Esophagus (tissue), 2 donors: ENCODE results near the gene PRMT2. TPM values are rescaled to one million over a fixed set of nuclear protein-coding genes. Genes with fewer than 3 reads are reported as not detected.

Source experiments
- H3K27ac ChIP-seq, 2 donors: one replicate each; pipeline ENCODE4 v1.5.1; 2013; ENCODE audit warnings: low read depth in 2 of 2, mild to moderate bottlenecking in 2 of 2, inconsistent platforms in 1 of 2, low read length in 1 of 2, moderate library complexity in 1 of 2
- H3K27me3 ChIP-seq, 2 donors: one replicate each; pipeline ENCODE4 v1.6.1; 2013; ENCODE audit warnings: low read length in 2 of 2, control low read depth in 1 of 2, mild to moderate bottlenecking in 1 of 2; ENCODE audit not compliant: insufficient read depth in 2 of 2, control insufficient read depth in 1 of 2
- H3K36me3 ChIP-seq, 2 donors: one replicate each; pipeline ENCODE4 v1.6.1; 2013; ENCODE audit warnings: low read length in 1 of 2; ENCODE audit not compliant: control insufficient read depth in 2 of 2, insufficient read depth in 2 of 2
- H3K4me1 ChIP-seq, 2 donors: one replicate each; pipeline ENCODE4 v1.6.1; 2013; ENCODE audit warnings: low read length in 1 of 2; ENCODE audit not compliant: control insufficient read depth in 2 of 2, insufficient read depth in 2 of 2
- H3K4me3 ChIP-seq, 2 donors: one replicate each; pipeline ENCODE4 v1.5.1; 2013; ENCODE audit warnings: low read length in 2 of 2, mild to moderate bottlenecking in 2 of 2, low read depth in 1 of 2, moderate library complexity in 1 of 2
- H3K9me3 ChIP-seq, 2 donors: one replicate each; pipeline ENCODE4 v1.6.1; 2013; ENCODE audit warnings: mild to moderate bottlenecking in 2 of 2, low read depth in 1 of 2, low read length in 1 of 2, moderate library complexity in 1 of 2; ENCODE audit not compliant: control insufficient read depth in 2 of 2, insufficient read depth in 1 of 2
- WGBS, 2 donors: extraction: QIAGEN DNeasy Blood & Tissue Kit; methylation state at CpG; one replicate each; pipeline ENCODE4 v1.1.7; 2013; 5-methylcytosine and 5-hydroxymethylcytosine counted together
- polyA plus RNA-seq, 2 donors: library from polyadenylated mRNA; stranded (reverse); fragments of 200-250 nt; gene quantifications; one replicate each; pipeline ENCODE4 v1.2.3, GENCODE V29; 2013
- donor health status: healthy with polysubstance abuse.
- donor health status: Bipolar disorder and iron deficiency.

PRMT2 gene
- polyA plus RNA-seq, 2 donors: 54.7 to 91.4 TPM

GRCh38 chr21:46637952-46638746 is 2.7 kb downstream of the PRMT2 start:
- Histone ChIP-seq H3K4me3 (no peak overlapping the region), H3K27ac (peak overlapping the region in 1 of 2 donors; percentile 29), H3K4me1 (peaks cover 0 to 2% of the 10 kb centered on the region in 2 donors), H3K27me3 (no peaks in the 10 kb centered on the region), H3K9me3 (no peaks in the 10 kb centered on the region), H3K36me3 (peaks cover 0 to 4% of the 10 kb centered on the region in 2 donors)
- 53 to 56% methylated on average over 3 of the region's 3 CpGs for WGBS, 2 donors

- H3K4me3 ChIP-seq: no peak overlapping the region
- no peak overlapping the region for H3K27ac ChIP-seq
- H3K27me3 ChIP-seq: no peaks in the 10 kb centered on the region
- peaks cover 0 to 2% of the 10 kb centered on the region in 2 donors for H3K4me1 ChIP-seq
- peaks cover 11 to 13% of the 10 kb centered on the region in 2 donors for H3K36me3 ChIP-seq
- 87% methylated on average over 8 of the region's 8 CpGs for WGBS, 2 donors
- H3K9me3 ChIP-seq: no peaks in the 10 kb centered on the region
These were observed 4.3 kb downstream of the PRMT2 start for GRCh38 chr21:46639489-46640386.

- peaks cover 0 to 2% of the 10 kb centered on the region in 2 donors for H3K4me1 ChIP-seq
- 73 to 77% methylated on average over 8 of the region's 8 CpGs for WGBS, 2 donors
- no peak overlapping the region for H3K4me3 ChIP-seq
- no peaks in the 10 kb centered on the region for H3K9me3 ChIP-seq
- H3K27me3 ChIP-seq: no peaks in the 10 kb centered on the region
- H3K27ac ChIP-seq: no peak overlapping the region
- H3K36me3 ChIP-seq: peaks cover 18 to 21% of the 10 kb centered on the region in 2 donors
These were observed 6.2 kb downstream of the PRMT2 start for GRCh38 chr21:46641656-46642055.

- H3K4me1 ChIP-seq: no peaks in the 10 kb centered on the region
- no peaks in the 10 kb centered on the region for H3K27me3 ChIP-seq
- no peaks in the 10 kb centered on the region for H3K9me3 ChIP-seq
- WGBS, 2 donors: 81 to 83% methylated on average over 12 of the region's 12 CpGs
- peaks cover 21 to 25% of the 10 kb centered on the region in 2 donors for H3K36me3 ChIP-seq
- H3K27ac ChIP-seq: no peak overlapping the region
- H3K4me3 ChIP-seq: no peak overlapping the region
These were observed 8.1 kb downstream of the PRMT2 start for GRCh38 chr21:46643379-46644177.

GRCh38 chr21:46645840-46646239 is 10.4 kb downstream of the PRMT2 start:
- H3K27ac ChIP-seq: no peak overlapping the region
- no peak overlapping the region for H3K4me3 ChIP-seq
- no peaks in the 10 kb centered on the region for H3K27me3 ChIP-seq
- H3K9me3 ChIP-seq: no peaks in the 10 kb centered on the region
- WGBS, 2 donors: 97 to 99% methylated on average over 5 of the region's 5 CpGs
- H3K36me3 ChIP-seq: peaks cover 25 to 46% of the 10 kb centered on the region in 2 donors
- H3K4me1 ChIP-seq: peaks cover 0 to 3% of the 10 kb centered on the region in 2 donors

- H3K36me3 ChIP-seq: peaks cover 29 to 50% of the 10 kb centered on the region in 2 donors
- 87 to 92% methylated on average over 9 of the region's 9 CpGs for WGBS, 2 donors
- H3K27ac ChIP-seq: no peak overlapping the region
- peaks cover 0 to 3% of the 10 kb centered on the region in 2 donors for H3K4me1 ChIP-seq
- H3K4me3 ChIP-seq: no peak overlapping the region
- no peaks in the 10 kb centered on the region for H3K9me3 ChIP-seq
- H3K27me3 ChIP-seq: no peaks in the 10 kb centered on the region
These were observed 11.2 kb downstream of the PRMT2 start for GRCh38 chr21:46646541-46647154.

GRCh38 chr21:46648539-46648938 is 13.1 kb downstream of the PRMT2 start:
- Histone ChIP-seq H3K4me1 (peaks cover 0 to 3% of the 10 kb centered on the region in 2 donors), H3K4me3 (no peak overlapping the region), H3K27ac (no peak overlapping the region), H3K9me3 (peaks cover 0 to 2% of the 10 kb centered on the region in 2 donors), H3K36me3 (peaks cover 39 to 58% of the 10 kb centered on the region in 2 donors), H3K27me3 (no peaks in the 10 kb centered on the region)
- WGBS, 2 donors: 92 to 94% methylated on average over 27 of the region's 27 CpGs

- Histone ChIP-seq H3K27ac (no peak overlapping the region), H3K9me3 (peaks cover 0 to 2% of the 10 kb centered on the region in 2 donors), H3K36me3 (peaks cover 33 to 56% of the 10 kb centered on the region in 2 donors), H3K27me3 (no peaks in the 10 kb centered on the region), H3K4me3 (no peak overlapping the region), H3K4me1 (peaks cover 0 to 3% of the 10 kb centered on the region in 2 donors)
- WGBS, 2 donors: 95 to 96% methylated on average over 19 of the region's 19 CpGs
These were observed 13.9 kb downstream of the PRMT2 start for GRCh38 chr21:46649356-46649755.
